ENCODE results near the gene ZDHHC17. TPM values are rescaled to one million over a fixed set of nuclear protein-coding genes. Genes with fewer than 3 reads are reported as not detected.
"Not testable (repeated sequence)": the region's sequence is repeated elsewhere in the genome, so short reads cannot be mapped to it uniquely, and the experiment has no call there.

ZDHHC17 gene, protein sequence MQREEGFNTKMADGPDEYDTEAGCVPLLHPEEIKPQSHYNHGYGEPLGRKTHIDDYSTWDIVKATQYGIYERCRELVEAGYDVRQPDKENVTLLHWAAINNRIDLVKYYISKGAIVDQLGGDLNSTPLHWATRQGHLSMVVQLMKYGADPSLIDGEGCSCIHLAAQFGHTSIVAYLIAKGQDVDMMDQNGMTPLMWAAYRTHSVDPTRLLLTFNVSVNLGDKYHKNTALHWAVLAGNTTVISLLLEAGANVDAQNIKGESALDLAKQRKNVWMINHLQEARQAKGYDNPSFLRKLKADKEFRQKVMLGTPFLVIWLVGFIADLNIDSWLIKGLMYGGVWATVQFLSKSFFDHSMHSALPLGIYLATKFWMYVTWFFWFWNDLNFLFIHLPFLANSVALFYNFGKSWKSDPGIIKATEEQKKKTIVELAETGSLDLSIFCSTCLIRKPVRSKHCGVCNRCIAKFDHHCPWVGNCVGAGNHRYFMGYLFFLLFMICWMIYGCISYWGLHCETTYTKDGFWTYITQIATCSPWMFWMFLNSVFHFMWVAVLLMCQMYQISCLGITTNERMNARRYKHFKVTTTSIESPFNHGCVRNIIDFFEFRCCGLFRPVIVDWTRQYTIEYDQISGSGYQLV
- total RNA-seq: 17.5 TPM
- long read RNA-seq, full-length matches to known transcripts: 7 of 8 reads
- long read RNA-seq, partial matches to known transcripts: 0 of 8 reads
- long read RNA-seq, other reads (novel, unspliced or antisense): 1 of 8 reads

DNA sequence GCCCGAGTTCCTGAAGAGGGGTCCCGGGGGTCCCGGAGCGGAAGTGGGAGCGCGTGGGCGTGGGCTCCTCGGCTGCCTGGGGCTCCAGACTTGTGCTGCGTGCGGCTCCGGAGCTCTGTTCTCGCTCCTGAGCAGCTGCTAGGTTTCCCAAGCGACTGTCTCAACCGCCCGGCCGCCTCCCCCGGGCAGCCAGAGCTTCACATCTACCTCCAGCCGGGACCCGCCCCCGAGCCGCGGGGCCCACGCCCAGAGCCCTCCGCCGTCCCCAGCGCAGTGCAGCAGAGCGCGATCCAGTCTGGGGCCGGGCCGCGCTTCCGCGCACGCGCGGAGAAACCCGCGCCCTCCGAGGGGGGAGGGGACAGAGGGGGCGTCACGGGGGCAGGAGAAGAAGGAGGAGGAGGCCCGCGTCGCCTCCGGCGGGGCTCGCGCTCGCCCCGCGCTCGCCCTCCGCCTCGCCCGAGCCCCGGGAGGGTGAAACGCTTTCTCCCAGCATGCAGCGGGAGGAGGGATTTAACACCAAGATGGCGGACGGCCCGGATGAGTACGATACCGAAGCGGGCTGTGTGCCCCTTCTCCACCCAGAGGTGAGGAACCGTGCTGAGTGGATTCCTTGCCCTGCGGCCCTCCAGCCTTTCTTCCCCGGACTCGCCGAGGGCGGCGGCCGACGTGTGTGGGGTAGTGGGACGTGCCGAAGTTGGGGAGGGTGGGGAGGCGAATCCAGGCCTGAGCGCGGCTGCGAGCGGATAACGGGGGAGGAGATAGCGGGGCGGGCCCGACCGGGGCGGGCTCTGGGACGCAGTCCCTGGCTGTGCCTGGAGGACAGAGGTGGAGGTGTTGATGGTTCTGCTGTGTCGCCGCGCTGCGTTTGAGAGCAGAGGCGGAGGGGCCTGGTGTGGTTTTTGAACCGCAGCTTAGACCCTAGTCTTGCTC, at the start of gene ZDHHC17:
Gene ZDHHC17 (plus strand): TSS at position 370 of the 930 bp plus-strand sequence. CDS start 122 bp downstream, at position 492.
- DNase-seq (peak; percentile 96), ATAC-seq (ENCODE audit: poor library complexity) (peak; percentile 96)
- intact Hi-C loops (cut with DNase I): no loop called here

DNA sequence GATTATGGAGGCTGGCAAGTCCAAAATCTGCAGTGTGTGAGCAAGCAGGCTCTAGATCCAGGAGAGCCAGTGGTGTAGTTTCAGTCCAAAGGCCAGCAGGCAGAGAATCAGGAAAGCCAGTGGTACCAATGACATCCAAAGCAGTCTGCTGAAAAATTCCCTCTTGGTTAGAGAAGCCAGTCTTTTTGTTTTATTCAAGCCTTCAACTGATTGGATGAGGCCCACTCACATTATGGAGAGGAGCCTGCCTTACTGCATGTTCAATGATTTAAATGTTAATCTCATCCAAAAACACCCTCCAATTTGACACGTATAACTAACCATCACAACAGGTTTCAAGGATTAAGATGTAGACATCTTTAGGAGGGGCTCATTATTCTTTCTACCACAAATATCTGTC, 49.5 kb upstream of the ZDHHC17 start:
- DNase-seq: no peak
- intact Hi-C loops (cut with DNase I): no loop called here
- ATAC-seq (ENCODE audit: poor library complexity): no peak

DNA sequence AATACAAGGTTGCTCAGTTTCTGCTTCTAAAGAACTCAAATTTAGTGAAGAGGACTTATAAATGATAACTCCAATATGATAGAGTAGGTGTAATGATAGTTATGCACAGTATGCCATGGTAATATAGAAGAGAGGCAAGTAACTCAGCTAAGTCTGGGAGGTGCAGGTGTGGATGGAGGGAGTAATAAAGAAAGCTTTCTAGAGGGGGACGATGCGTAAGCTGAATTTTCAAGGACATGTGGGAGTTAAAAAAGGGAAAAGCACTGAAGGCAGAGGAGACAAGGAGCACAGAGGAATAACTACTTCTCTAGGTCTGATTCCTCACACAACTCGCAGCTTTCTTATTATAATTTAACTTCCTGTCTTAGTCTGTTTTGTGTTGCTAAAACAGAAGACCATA, 49.1 kb upstream of the ZDHHC17 start:
- no peak for DNase-seq
- ATAC-seq (ENCODE audit: poor library complexity): no peak
- intact Hi-C loops (cut with DNase I): no loop called here

DNA sequence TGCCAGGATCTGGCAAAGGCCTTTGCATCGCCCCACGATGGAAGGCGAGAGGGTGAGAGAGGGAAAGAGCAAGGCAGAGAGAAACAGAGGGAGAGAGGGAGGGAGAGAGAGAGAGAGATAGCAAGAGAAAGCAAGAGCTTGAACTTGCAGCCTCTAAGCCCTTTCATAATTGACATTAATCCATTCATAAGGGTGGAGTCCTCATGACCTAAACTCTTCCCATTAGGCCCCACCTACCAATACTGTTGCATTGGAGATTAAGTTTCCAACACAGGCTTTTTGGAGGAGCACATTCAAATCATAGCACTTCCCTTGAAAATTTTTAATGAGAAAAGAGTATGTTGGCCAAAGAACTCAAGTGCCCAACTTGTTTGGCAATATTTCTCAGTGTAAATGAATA, 48.6 kb upstream of the ZDHHC17 start:
- DNase-seq: no peak
- intact Hi-C loops (cut with DNase I): no loop called here

DNA sequence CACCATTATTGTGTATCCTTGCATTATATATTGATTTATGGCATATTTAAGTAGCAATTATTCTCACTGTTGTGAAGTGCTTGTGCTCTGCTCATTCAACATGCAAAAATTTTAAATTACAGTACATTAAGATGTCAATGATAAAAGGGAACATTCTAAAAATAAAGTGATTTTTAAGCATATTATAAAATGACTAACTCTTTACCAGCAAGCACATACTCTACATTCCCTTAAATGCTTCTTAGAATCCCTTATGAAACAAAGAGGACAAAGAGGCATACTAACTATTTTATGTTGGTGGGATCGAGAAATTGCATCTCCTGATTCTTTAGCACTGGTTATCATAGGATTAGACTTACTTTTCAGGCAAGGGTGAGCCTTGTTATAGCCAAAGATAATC, 46.6 kb upstream of the ZDHHC17 start:
- no peak for DNase-seq
- no peak for ATAC-seq (ENCODE audit: poor library complexity)
- intact Hi-C loops (cut with DNase I): no loop called here

More for the DNA sequence above, 48.6 kb upstream of the ZDHHC17 start:
- no peak for ATAC-seq (ENCODE audit: poor library complexity)

DNA sequence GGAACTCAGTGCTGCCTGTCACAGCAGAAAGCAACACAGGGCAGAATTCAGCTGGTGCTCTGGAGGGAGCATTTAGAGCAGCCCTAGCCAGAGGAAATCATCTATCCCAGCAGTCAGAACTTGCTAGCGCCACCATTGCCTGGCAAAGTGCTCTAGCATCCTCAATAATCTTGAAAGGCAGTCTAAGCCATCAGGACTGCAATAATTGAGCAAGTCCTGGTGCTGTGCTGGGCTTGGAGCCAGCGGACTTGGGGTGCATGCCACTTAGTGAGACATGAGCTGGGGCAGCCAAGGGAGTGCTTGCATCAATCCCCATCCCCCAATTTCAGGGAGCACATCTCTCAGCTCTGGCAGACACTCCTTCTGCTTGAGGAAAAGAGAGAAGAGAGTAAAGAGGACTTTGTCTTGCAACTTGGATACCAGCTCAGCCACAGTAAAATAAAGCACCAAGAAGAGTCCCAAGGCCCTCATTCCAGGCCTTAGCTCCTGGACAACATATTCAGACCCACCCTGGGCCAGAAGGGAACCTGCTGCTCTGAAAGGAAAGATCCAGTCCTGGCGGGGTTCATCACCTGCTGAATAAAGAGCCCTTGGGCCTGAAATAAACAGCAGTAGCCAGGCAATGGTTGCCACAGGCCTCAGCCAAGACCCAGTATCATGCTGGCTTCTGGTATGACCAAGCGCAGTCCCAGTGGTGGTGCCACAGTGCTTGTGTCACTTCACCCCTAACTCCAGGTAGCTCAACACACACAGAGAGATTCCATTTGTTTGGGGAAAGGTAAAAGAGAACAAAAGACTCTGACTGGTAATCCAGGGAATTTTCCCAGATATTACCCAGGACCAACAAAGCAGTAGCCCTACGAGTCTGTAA, 44.5 kb upstream of the ZDHHC17 start:
- intact Hi-C loops (cut with DNase I): no loop called here

DNA sequence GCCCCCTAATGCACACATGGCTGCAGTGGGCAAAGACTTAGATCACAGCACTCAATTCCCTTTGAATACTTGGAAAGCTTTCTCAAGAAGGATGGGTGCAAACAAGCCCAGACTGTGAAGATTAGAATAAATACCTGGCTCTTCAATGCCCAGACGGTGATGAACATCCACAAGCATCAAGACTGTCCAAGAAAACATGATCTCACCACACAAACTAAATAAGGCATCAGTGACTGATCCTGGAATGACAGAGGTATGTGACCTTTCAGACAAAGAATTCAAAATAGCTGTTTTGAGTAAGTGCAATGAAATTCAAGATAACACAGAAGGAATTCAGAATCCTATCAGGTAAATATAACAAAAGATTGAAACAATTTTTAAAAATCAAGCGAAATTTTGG, 43.8 kb upstream of the ZDHHC17 start:
- intact Hi-C loops (cut with DNase I): no loop called here
- DNase-seq (no peak), ATAC-seq (ENCODE audit: poor library complexity) (no peak)

More for the DNA sequence above, 44.5 kb upstream of the ZDHHC17 start:
- ATAC-seq (ENCODE audit: poor library complexity) (no peak), DNase-seq (no peak)

DNA sequence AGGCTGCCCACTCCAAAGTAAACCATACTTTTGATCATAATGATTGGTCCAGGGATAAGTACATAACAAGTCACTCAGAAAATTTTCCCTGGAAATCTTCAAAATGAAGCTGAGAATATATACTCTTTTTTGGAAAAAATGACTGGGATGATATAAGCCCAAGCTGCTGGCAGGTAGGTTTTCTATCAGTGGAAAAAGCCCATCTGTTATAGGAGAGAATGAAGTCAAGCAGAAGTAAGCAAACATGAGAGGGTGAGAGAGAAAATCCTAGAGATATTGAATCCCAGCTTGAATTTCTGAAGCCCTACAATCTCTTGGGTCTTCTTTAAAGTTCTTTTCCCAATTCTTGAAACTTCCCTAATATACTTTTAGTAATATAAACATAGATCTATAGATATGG, 37.3 kb upstream of the ZDHHC17 start:
- ATAC-seq (ENCODE audit: poor library complexity): no peak
- intact Hi-C loops (cut with DNase I): no loop called here
- DNase-seq: no peak

DNA sequence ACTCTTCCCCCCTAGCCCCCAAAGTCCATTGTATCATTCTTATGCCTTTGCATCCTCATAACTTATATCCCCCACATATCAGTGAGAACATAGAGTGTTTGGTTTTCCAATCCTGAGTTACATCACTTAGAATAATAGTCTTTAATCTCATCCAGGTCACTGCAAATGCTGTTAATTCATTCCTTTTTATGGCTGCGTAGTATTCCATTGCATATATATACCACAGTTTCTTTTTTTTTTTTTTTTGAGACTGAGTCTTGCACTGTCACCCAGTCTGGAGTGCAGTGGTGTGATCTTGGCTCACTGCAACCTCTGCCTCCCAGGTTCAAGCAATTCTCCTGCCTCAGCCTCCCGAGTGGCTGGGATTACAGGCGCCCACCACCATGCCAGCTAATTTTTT, 31.7 kb upstream of the ZDHHC17 start:
- ATAC-seq (ENCODE audit: poor library complexity); DNase-seq; intact Hi-C loops (cut with DNase I): not testable (repeated sequence)

DNA sequence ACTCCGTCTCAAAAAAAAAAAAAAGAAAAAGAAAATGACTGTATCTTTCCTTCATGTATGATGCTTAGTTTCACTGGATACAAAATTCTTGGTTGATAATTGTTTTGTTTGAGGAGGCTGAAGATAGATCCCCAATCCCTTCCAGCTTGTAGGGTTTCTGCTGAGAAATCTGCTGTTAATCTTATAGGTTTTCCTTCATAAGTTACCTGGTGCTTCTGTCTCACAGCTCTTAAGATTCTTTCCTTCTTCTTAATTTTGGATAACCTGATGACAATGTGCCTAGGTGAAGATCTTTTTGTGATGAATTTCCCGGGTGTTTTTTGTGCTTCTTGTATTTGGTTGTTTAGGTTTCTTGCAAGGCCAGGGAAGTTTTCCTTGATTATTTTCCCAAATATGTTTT, 26.2 kb upstream of the ZDHHC17 start:
- intact Hi-C loops (cut with DNase I); ATAC-seq (ENCODE audit: poor library complexity); DNase-seq: not testable (repeated sequence)

DNA sequence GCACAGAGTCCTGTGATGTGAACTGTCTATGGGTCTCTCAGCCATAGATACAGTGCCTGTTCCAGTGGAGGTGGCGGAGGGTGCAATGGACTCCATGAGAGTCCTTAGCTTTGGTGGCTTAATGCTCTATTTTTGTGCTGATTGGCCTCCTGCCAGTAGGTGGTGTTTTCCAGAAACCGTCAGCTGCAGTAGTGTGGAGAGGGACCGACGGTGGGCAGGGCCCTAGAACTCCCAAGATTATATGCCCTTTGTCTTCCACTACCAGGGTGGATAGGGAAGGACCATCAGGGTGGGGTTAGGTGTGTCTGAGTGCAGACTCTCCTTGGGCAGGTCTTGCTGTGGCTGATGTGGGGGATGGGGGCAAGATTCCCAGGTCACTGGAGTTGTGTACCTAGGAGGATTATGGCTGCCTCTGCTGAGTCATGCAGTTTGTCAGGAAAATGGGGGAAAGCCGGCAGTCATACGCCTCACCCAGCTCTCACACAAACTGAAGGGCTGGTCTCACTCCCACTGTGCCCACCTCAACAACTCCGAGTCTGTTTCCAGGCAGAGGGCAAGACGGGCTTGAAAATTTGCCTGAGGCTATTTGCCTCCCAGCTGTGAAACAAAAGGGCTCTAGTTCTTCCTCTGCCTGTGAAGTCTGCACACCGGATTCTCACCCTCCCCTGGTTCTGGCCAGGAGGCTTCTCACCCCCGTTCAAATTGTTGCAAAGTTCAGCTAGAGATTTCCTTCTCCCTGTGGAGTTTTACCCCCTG, 24.9 kb upstream of the ZDHHC17 start:
- intact Hi-C loops (cut with DNase I): no loop called here
- ATAC-seq (ENCODE audit: poor library complexity) (no peak), DNase-seq (no peak)

DNA sequence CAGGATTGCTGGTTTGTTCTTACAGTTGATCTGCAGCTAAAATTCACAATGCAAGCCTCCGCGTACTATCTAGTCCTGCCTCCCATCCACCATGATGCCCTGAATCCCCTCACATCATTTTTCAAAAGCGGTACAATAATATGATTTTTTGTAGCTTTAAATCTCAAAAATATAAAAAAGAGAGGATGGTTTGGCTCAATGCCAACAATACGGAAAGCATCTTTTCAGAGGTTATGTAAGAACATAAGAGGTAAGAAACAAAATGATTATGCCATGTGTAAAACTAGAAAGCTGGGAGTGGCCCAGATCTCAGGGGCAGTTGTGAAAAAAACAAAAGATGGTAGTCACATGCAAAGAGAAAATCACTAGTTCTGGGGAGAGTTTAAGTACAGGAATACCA, 24.0 kb upstream of the ZDHHC17 start:
- no peak for DNase-seq
- intact Hi-C loops (cut with DNase I): no loop called here
- ATAC-seq (ENCODE audit: poor library complexity): no peak

DNA sequence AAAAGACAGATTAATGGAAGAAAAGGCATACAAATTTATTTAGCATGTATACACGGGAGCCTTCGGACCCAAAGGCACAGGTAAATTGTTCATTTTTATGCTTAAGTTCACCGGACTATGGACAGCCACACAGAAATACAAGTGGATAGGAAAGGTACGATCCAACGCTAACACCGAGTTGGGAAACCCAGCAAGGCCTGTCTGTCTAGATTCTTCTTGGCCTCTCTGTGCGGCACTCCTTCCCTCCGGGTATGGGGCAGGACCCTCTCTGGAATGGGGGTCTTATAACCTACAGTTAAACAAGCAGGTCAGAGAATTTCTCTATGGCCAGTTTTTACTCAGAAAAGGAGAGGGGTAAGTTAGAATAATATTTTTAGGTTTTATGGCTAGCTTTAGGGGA, 23.4 kb upstream of the ZDHHC17 start:
- intact Hi-C loops (cut with DNase I): no loop called here
- DNase-seq (no peak), ATAC-seq (ENCODE audit: poor library complexity) (no peak)

DNA sequence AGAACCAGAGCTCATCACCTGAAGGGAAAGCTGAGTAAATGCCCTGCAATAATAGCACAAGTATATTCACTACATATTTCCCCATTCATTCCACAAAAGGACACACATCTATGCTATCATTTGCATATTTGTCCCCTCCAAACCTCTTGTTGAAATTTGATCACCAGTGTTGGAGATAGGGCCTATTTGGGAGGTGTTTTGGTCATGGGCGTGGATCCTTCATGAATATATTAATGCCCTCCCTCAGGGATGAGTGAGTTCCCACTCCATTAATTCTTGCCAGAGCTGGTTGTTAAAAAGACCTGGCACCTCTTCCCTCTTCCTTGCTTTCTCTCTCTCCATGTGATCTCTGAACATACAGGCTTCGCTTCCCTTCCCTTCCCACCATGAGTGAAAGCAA, 18.6 kb upstream of the ZDHHC17 start:
- DNase-seq (no peak), ATAC-seq (ENCODE audit: poor library complexity) (no peak)
- intact Hi-C loops (cut with DNase I): no loop called here

DNA sequence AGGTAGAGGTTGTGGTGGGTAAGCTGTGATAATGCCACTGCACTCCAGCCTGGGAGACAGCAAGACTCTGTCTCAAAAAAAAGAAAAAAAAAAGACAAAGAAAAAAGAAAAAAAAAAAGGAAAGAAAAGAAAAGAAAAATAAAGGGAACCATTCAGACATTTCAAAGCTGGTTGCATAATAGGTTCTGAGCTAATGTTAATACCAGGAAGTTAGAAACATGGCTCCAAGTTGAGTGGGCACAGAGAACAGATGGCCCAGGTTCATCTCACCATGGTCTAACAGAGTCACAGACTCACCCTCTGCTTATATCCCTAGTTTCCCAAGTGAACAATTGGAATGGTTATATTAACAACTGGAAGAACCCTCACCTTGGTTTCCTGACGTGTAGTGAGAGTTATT, 17.4 kb upstream of the ZDHHC17 start:
- intact Hi-C loops (cut with DNase I): no loop called here
- ATAC-seq (ENCODE audit: poor library complexity): no peak

DNA sequence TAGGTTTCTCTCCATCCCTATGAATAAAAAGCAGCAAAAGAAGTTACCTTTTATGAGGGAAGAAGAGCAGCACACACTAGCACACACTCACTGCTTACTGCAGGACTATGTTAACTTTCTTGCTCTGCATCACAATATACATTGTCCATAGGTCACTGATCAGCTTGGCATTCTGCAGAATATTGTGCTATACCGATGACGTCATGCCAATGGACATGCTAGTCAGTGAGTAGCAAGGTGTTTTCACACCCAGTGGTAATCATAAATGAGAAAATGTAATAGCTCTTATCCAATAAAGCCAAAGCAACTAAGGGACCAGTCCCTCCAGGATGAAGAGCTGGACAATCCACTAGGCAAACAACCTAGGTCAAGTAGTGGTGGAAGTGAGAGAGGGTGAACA, 16.7 kb upstream of the ZDHHC17 start:
- ATAC-seq (ENCODE audit: poor library complexity) (no peak), DNase-seq (no peak)
- intact Hi-C loops (cut with DNase I): no loop called here

More for the DNA sequence above, 17.4 kb upstream of the ZDHHC17 start:
- DNase-seq: no peak

DNA sequence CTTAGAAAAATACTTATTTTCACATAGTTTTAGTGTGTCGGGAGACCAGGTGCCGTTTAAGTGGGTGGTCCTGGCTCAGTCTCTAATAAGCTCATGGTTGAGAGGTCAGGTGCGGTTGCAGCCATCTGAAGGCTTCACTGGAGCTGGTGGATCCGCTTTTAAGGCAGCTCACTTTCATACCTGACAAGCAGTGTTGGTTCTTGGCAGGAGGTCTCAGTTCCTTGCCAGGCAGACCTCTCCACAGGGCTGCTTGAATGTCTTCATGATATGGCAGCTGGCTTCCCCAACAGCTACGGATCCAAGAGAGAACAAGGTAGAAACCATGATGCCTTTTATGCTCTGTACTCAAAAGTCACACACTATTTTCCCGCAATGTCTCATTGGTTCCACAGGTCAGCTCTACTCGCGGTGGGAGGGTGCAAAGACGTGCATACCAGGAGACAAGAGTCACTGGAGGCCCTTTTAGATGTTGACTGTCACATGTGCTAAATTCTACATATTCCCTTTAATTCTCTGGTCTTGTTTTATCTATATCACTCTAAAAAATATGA, 8.0 kb upstream of the ZDHHC17 start:
- no peak for ATAC-seq (ENCODE audit: poor library complexity)
- intact Hi-C loops (cut with DNase I): no loop called here
- DNase-seq: no peak
